Measurements from ENCODE around the gene CREB3.

The CREB3 gene

DNA sequence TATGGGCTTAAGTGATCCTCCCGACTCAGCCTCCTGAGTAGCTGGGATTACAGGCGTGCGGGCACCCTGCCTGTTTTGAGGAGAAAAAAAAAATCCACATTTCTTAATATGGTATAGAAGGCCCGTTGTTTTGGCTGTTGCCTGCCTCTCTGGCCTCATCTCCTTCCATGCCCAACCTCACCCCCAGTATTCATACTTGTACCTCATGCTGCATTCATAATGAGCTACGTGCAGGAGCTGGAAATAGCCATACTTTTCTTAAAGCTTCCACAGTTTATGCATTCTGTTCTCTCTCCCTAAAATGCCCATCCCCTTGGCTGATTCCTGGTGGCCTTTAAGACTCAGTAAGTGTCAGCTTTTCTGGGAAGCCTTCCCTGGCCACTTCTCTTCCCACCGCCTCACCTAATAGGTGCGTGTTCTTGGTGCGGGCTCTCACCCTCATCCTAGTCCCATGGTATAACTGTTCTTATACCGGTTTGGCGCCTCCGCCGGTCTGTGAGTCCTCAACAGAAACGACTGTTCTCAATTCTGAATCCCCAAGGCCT, 40.6 kb upstream of the CREB3 start:
- peak overlapping the region; percentile 82; the same call in 1 of the 2 replicates for H3K4me2 ChIP-seq (ENCODE audit: insufficient read depth, low read length)
- no peaks in the 10 kb centered on the region for H3K9me3 ChIP-seq (ENCODE audit: insufficient read depth, low read length, severe bottlenecking)
- H3K4me1 ChIP-seq (ENCODE audit: insufficient read depth, low read length) = peaks cover 30% of the 10 kb centered on the region
- ATAC-seq (ENCODE audit: insufficient read depth, low read depth) (no peak), DNase-seq (no peak)
- H2AFZ ChIP-seq (ENCODE audit: low read depth, low read length) = no peak overlapping the region; the same call in 1 of the 2 replicates
- H3K9ac ChIP-seq (ENCODE audit: low read depth, low read length) = no peak overlapping the region; the same call in 1 of the 2 replicates
- no peaks in the 10 kb centered on the region for H3K27me3 ChIP-seq (ENCODE audit: insufficient read depth, low read length, poor library complexity)
- H3K4me3 ChIP-seq (ENCODE audit: low read depth in 1 of 2, low read length in 2 of 2) = no peak overlapping the region
- H4K20me1 ChIP-seq (ENCODE audit: insufficient read depth, low read length) = no peaks in the 10 kb centered on the region
- H3K79me2 ChIP-seq (ENCODE audit: insufficient read depth, low read length) = peaks cover 5% of the 10 kb centered on the region
- H3K27ac ChIP-seq (ENCODE audit: low read length) = peak overlapping the region; percentile 82
- H3K36me3 ChIP-seq (ENCODE audit: insufficient read depth, low read length) = peaks cover 24% of the 10 kb centered on the region
- TF ChIP-seq, protein P1, sequence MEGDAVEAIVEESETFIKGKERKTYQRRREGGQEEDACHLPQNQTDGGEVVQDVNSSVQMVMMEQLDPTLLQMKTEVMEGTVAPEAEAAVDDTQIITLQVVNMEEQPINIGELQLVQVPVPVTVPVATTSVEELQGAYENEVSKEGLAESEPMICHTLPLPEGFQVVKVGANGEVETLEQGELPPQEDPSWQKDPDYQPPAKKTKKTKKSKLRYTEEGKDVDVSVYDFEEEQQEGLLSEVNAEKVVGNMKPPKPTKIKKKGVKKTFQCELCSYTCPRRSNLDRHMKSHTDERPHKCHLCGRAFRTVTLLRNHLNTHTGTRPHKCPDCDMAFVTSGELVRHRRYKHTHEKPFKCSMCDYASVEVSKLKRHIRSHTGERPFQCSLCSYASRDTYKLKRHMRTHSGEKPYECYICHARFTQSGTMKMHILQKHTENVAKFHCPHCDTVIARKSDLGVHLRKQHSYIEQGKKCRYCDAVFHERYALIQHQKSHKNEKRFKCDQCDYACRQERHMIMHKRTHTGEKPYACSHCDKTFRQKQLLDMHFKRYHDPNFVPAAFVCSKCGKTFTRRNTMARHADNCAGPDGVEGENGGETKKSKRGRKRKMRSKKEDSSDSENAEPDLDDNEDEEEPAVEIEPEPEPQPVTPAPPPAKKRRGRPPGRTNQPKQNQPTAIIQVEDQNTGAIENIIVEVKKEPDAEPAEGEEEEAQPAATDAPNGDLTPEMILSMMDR (IDR thresholded peaks at IDR 0.05; ENCODE audit: borderline replicate concordance, extremely low read depth, low read length, poor library complexity, severe bottlenecking) = no peak
- no peak for TF ChIP-seq EZH2 (IDR thresholded peaks at IDR 0.05; ENCODE audit: borderline replicate concordance, low read depth, low read length, severe bottlenecking)

DNA sequence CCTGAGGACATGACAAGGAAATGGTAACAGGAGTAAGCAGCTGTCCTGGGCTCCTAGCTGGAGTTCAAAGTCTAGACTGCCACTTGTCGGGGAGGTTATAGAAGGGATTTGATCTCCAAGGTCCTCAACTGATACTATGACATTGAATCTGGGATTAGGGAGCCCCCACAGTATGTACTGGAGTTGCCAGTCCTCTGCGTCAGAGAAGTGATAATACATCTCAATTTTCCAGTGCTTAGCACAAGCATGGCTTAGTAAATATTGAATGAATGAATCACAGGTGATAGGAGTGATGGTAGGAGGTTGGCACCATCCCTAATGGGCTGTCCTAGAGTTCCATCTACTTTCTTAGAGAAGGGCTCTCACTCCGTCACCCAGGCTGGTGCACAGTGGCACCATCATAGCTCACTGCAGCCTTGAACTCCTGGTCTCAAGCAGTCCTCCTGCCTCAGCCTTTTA, 36.5 kb upstream of the CREB3 start:
- peaks cover 53% of the 10 kb centered on the region for H3K36me3 ChIP-seq (ENCODE audit: insufficient read depth, low read length)
- H3K27me3 ChIP-seq (ENCODE audit: insufficient read depth, low read length, poor library complexity) = no peaks in the 10 kb centered on the region
- H3K9me3 ChIP-seq (ENCODE audit: insufficient read depth, low read length, severe bottlenecking) = no peaks in the 10 kb centered on the region
- H2AFZ ChIP-seq (ENCODE audit: low read depth, low read length) = no peak overlapping the region
- TF ChIP-seq, protein P1 (IDR thresholded peaks at IDR 0.05; ENCODE audit: borderline replicate concordance, extremely low read depth, low read length, poor library complexity, severe bottlenecking) = no peak
- TF ChIP-seq EZH2 (IDR thresholded peaks at IDR 0.05; ENCODE audit: borderline replicate concordance, low read depth, low read length, severe bottlenecking) = no peak
- H3K4me2 ChIP-seq (ENCODE audit: insufficient read depth, low read length) = no peak overlapping the region
- no peaks in the 10 kb centered on the region for H3K79me2 ChIP-seq (ENCODE audit: insufficient read depth, low read length)
- DNase-seq (no peak), ATAC-seq (ENCODE audit: insufficient read depth, low read depth) (no peak)
- H3K9ac ChIP-seq (ENCODE audit: low read depth, low read length) = no peak overlapping the region
- H3K4me3 ChIP-seq (ENCODE audit: low read depth in 1 of 2, low read length in 2 of 2) = no peak overlapping the region
- no peaks in the 10 kb centered on the region for H4K20me1 ChIP-seq (ENCODE audit: insufficient read depth, low read length)
- no peak overlapping the region for H3K27ac ChIP-seq (ENCODE audit: low read length)
- H3K4me1 ChIP-seq (ENCODE audit: insufficient read depth, low read length) = peaks cover 8% of the 10 kb centered on the region

GRCh38 chr9:35696520-35697215, 35.8 kb upstream of the CREB3 start:
- TF ChIP-seq, protein P1 (IDR thresholded peaks at IDR 0.05; ENCODE audit: borderline replicate concordance, extremely low read depth, low read length, poor library complexity, severe bottlenecking) = peak; percentile 86
- no peak for TF ChIP-seq EZH2 (IDR thresholded peaks at IDR 0.05; ENCODE audit: borderline replicate concordance, low read depth, low read length, severe bottlenecking)
- H3K4me3 ChIP-seq (ENCODE audit: low read depth in 1 of 2, low read length in 2 of 2) = no peak overlapping the region
- no peaks in the 10 kb centered on the region for H3K27me3 ChIP-seq (ENCODE audit: insufficient read depth, low read length, poor library complexity)
- no peak overlapping the region for H3K4me2 ChIP-seq (ENCODE audit: insufficient read depth, low read length)
- DNase-seq (peak; percentile 49), ATAC-seq (ENCODE audit: insufficient read depth, low read depth) (peak; percentile 82)
- peaks cover 60% of the 10 kb centered on the region for H3K36me3 ChIP-seq (ENCODE audit: insufficient read depth, low read length)
- no peaks in the 10 kb centered on the region for H3K79me2 ChIP-seq (ENCODE audit: insufficient read depth, low read length)
- H3K27ac ChIP-seq (ENCODE audit: low read length) = no peak overlapping the region; the same call in 1 of the 2 replicates
- H3K4me1 ChIP-seq (ENCODE audit: insufficient read depth, low read length) = peaks cover 1% of the 10 kb centered on the region
- H3K9ac ChIP-seq (ENCODE audit: low read depth, low read length) = no peak overlapping the region
- H3K9me3 ChIP-seq (ENCODE audit: insufficient read depth, low read length, severe bottlenecking) = no peaks in the 10 kb centered on the region
- H2AFZ ChIP-seq (ENCODE audit: low read depth, low read length) = no peak overlapping the region
- no peaks in the 10 kb centered on the region for H4K20me1 ChIP-seq (ENCODE audit: insufficient read depth, low read length)

All from DND-41 (cell line).